H9 (cell line): ENCODE measurements around the gene RAB6B. TPM values are rescaled to one million over a fixed set of nuclear protein-coding genes. Genes with fewer than 3 reads are reported as not detected.

ENCODE experiments used
- DNase-seq: peaks from one replicate; pipeline ENCODE4 v3.0.0-alpha.2; 2017
- H2AFZ ChIP-seq: one replicate; pipeline ENCODE4 v1.6.1; 2013; ENCODE audit warnings: mild to moderate bottlenecking, low read length, control low read depth, moderate library complexity
- H2AK5ac ChIP-seq: 2 replicates; pipeline ENCODE4 v1.6.1; 2013; ENCODE audit warnings: low read length, control low read depth, mixed read lengths; ENCODE audit not compliant: insufficient read length
- H2BK120ac ChIP-seq: one replicate; pipeline ENCODE4 v1.6.1; 2013; ENCODE audit warnings: low read depth, mild to moderate bottlenecking, low read length, control low read depth, inconsistent platforms; ENCODE audit not compliant: poor library complexity, severe bottlenecking
- H2BK12ac ChIP-seq: 2 replicates; pipeline ENCODE4 v1.6.1; 2013; ENCODE audit warnings: low read length, control low read depth, mixed read lengths, low read depth; ENCODE audit not compliant: insufficient read length
- H2BK15ac ChIP-seq: 2 replicates; pipeline ENCODE4 v1.6.1; 2013; ENCODE audit warnings: low read depth, low read length, control low read depth
- H2BK20ac ChIP-seq: one replicate; pipeline ENCODE4 v1.6.1; 2013; ENCODE audit warnings: low read depth, mild to moderate bottlenecking, low read length, control low read depth, inconsistent platforms; ENCODE audit not compliant: poor library complexity, severe bottlenecking
- H2BK5ac ChIP-seq: 2 replicates; pipeline ENCODE4 v1.6.1; 2013; ENCODE audit warnings: low read length, control low read depth, mixed read lengths; ENCODE audit not compliant: insufficient read length
- H3K14ac ChIP-seq: 2 replicates; pipeline ENCODE4 v1.6.1; 2013; ENCODE audit warnings: low read length, control low read depth; ENCODE audit not compliant: insufficient read depth
- H3K18ac ChIP-seq: 2 replicates; pipeline ENCODE4 v1.6.1; 2013; ENCODE audit warnings: low read depth, mild to moderate bottlenecking, mixed read lengths, low read length, control low read depth; ENCODE audit not compliant: insufficient read length
- H3K23ac ChIP-seq: 2 replicates; pipeline ENCODE4 v1.6.1; 2013; ENCODE audit warnings: low read length, control low read depth, mixed read lengths, low read depth; ENCODE audit not compliant: insufficient read length
- H3K23me2 ChIP-seq: 2 replicates; pipeline ENCODE4 v1.6.1; 2013; ENCODE audit warnings: low read depth, mild to moderate bottlenecking, mixed read lengths, low read length, control low read depth; ENCODE audit not compliant: insufficient read length, poor library complexity, severe bottlenecking
- H3K27ac ChIP-seq: 2 replicates; pipeline ENCODE4 v1.5.1; 2013; ENCODE audit warnings: low read length, control low read depth, mixed read lengths, low read depth; ENCODE audit not compliant: insufficient read length
- H3K27me3 ChIP-seq: 2 replicates; pipeline ENCODE4 v1.6.1; 2013; ENCODE audit warnings: low read length, control low read depth, inconsistent platforms; ENCODE audit not compliant: insufficient read depth
- H3K4ac ChIP-seq: 2 replicates; pipeline ENCODE4 v1.6.1; 2013; ENCODE audit warnings: low read depth, mild to moderate bottlenecking, control low read depth, inconsistent platforms, low read length, moderate library complexity
- H3K4me1 ChIP-seq: 2 replicates; pipeline ENCODE4 v1.6.1; 2013; ENCODE audit warnings: low read length, control low read depth, inconsistent platforms; ENCODE audit not compliant: insufficient read depth
- H3K4me2 ChIP-seq: 2 replicates; pipeline ENCODE4 v1.6.1; 2013; ENCODE audit warnings: low read length, control low read depth, mixed read lengths; ENCODE audit not compliant: insufficient read length, insufficient read depth
- H3K56ac ChIP-seq: 2 replicates; pipeline ENCODE4 v1.6.1; 2013; ENCODE audit warnings: low read depth, mild to moderate bottlenecking, mixed read lengths, low read length, control low read depth; ENCODE audit not compliant: insufficient read length
- H3K79me1 ChIP-seq: 2 replicates; pipeline ENCODE4 v1.6.1; 2013; ENCODE audit warnings: low read depth, mild to moderate bottlenecking, moderate library complexity, low read length, control low read depth, inconsistent platforms; ENCODE audit not compliant: insufficient read depth, poor library complexity, severe bottlenecking
- H3K79me2 ChIP-seq: 2 replicates; pipeline ENCODE4 v1.6.1; 2013; ENCODE audit warnings: low read length, control low read depth, inconsistent platforms; ENCODE audit not compliant: insufficient read depth
- H3K9ac ChIP-seq: 2 replicates; pipeline ENCODE4 v1.6.1; 2013; ENCODE audit warnings: low read length, control low read depth, mixed read lengths; ENCODE audit not compliant: insufficient read length; ENCODE audit errors: extremely low read depth
- H3K9me3 ChIP-seq: one replicate; pipeline ENCODE4 v1.6.1; 2013; ENCODE audit warnings: low read depth, low read length, inconsistent platforms; ENCODE audit not compliant: control insufficient read depth
- H3T11ph ChIP-seq: one replicate; pipeline ENCODE4 v1.6.1; 2013; ENCODE audit warnings: mild to moderate bottlenecking, low read length, control low read depth, inconsistent platforms
- H4K20me1 ChIP-seq: one replicate; pipeline ENCODE4 v1.6.1; 2013; ENCODE audit not compliant: control insufficient read depth, insufficient read length, insufficient read depth
- H4K5ac ChIP-seq: 2 replicates; pipeline ENCODE4 v1.6.1; 2013; ENCODE audit warnings: low read depth, mild to moderate bottlenecking, mixed read lengths, low read length, control low read depth; ENCODE audit not compliant: insufficient read length
- H4K8ac ChIP-seq: replicated peaks from 2 replicates; pipeline ENCODE4 v1.6.1; 2013; ENCODE audit warnings: low read length, control low read depth, mixed read lengths, low read depth; ENCODE audit not compliant: insufficient read length
- H4K91ac ChIP-seq: 2 replicates; pipeline ENCODE4 v1.6.1; 2013; ENCODE audit warnings: low read depth, mild to moderate bottlenecking, moderate library complexity, mixed read lengths, low read length, control low read depth; ENCODE audit not compliant: insufficient read length
- H3K27ac Mint-ChIP-seq, 3 experiments: 2 replicates in 2 of 3; 3 replicates in 1 of 3; pipeline ENCODE4 v1.8.0; 2020 to 2021; ENCODE audit warnings: mixed read lengths in 3 of 3, mild to moderate bottlenecking in 1 of 3, moderate library complexity in 1 of 3
- H3K27me3 Mint-ChIP-seq: 2 replicates; pipeline ENCODE4 v1.8.0; 2021; ENCODE audit warnings: low read depth, mild to moderate bottlenecking, moderate library complexity, mixed read lengths
- H3K36me3 Mint-ChIP-seq, 3 experiments: 2 replicates in 2 of 3; 3 replicates in 1 of 3; pipeline ENCODE4 v1.8.0; 2020 to 2021; ENCODE audit warnings: low read depth in 3 of 3, mixed read lengths in 3 of 3; ENCODE audit not compliant: insufficient read depth in 1 of 3
- H3K4me1 Mint-ChIP-seq, 2 experiments: 2 replicates each; pipeline ENCODE4 v1.8.0; 2020; ENCODE audit warnings: mixed read lengths in 2 of 2
- H3K4me3 Mint-ChIP-seq, 2 experiments: 2 replicates in 1 of 2; 3 replicates in 1 of 2; pipeline ENCODE4 v1.8.0; 2020 to 2021; ENCODE audit warnings: mild to moderate bottlenecking in 2 of 2, mixed read lengths in 2 of 2, moderate library complexity in 1 of 2
- H3K9me3 Mint-ChIP-seq, 2 experiments: 2 replicates in 1 of 2; 3 replicates in 1 of 2; pipeline ENCODE4 v1.8.0; 2020; ENCODE audit warnings: mild to moderate bottlenecking in 2 of 2, mixed read lengths in 2 of 2, moderate library complexity in 1 of 2
- CTCF ChIP-seq: fragments of 200-600 bp; sonication (generic); conservative IDR thresholded peaks from 3 replicates; pipeline ENCODE4 v1.8.0; 2021; ENCODE audit warnings: antibody characterized with exemption, mild to moderate bottlenecking
- WGBS: extraction: QIAGEN DNeasy Blood & Tissue Kit; methylation state at CpG from one replicate; pipeline ENCODE4 v1.1.7; 2013; ENCODE audit warnings: missing lambda C conversion rate, low lambda C conversion rate, mixed read lengths; ENCODE audit not compliant: insufficient read length; ENCODE audit errors: extremely low coverage; 5-methylcytosine and 5-hydroxymethylcytosine counted together
- total RNA-seq: library from RNA; stranded (reverse); gene quantifications from 2 replicates; pipeline ENCODE4 v1.2.1, GENCODE V29; 2021

Gene RAB6B
- total RNA-seq, 1 experiment from 2014 or later: 12.3 TPM

GRCh38 chr3:133935843-133936769, 40.4 kb upstream of the RAB6B start:
- no peak overlapping the region for H3K4me3 Mint-ChIP-seq
- no peak overlapping the region for H4K8ac ChIP-seq
- no peak overlapping the region for H3K4ac ChIP-seq
- no peak overlapping the region for H3T11ph ChIP-seq
- no peak overlapping the region for H2BK5ac ChIP-seq
- H3K9ac ChIP-seq: no peak overlapping the region
- H4K91ac ChIP-seq: no peak overlapping the region
- no peak overlapping the region for H3K4me2 ChIP-seq
- no peak overlapping the region for H3K27ac ChIP-seq
- H2BK15ac ChIP-seq: no peak overlapping the region
- no peak overlapping the region for H2BK12ac ChIP-seq
- H3K79me1 ChIP-seq: no peaks in the 10 kb centered on the region
- H3K27me3 ChIP-seq: no peaks in the 10 kb centered on the region
- H2BK20ac ChIP-seq: no peak overlapping the region
- H2AK5ac ChIP-seq: no peak overlapping the region
- 0 out of 5 replicates have a peak, but pooled peaks cover 0 to 2% of the 10 kb centered on the region in 2 experiments for H3K9me3 Mint-ChIP-seq
- H3K79me2 ChIP-seq: no peaks in the 10 kb centered on the region
- no peaks in the 10 kb centered on the region; a peak in 1 of 7 replicates for H3K36me3 Mint-ChIP-seq
- no peak overlapping the region for H3K18ac ChIP-seq
- no peak overlapping the region for H2BK120ac ChIP-seq
- no peak for TF ChIP-seq CTCF
- no peaks in the 10 kb centered on the region for H3K27me3 Mint-ChIP-seq
- H3K14ac ChIP-seq: no peak overlapping the region
- no peak overlapping the region for H2AFZ ChIP-seq
- no peaks in the 10 kb centered on the region for H4K20me1 ChIP-seq
- no CpG with 5 or more reads among the region's 13 CpGs for WGBS
- 0 out of 7 replicates have a peak overlapping the region, but pooled peaks of 1 of the 3 experiments have one; percentile 15 for H3K27ac Mint-ChIP-seq
- H3K4me1 ChIP-seq: no peaks in the 10 kb centered on the region
- H3K23me2 ChIP-seq: no peaks in the 10 kb centered on the region
- peak; percentile 13 for DNase-seq
- no peaks in the 10 kb centered on the region for H3K9me3 ChIP-seq
- peaks cover 0 to 10% of the 10 kb centered on the region in 2 experiments; a peak in 3 of 4 replicates for H3K4me1 Mint-ChIP-seq
- H4K5ac ChIP-seq: no peak overlapping the region
- H3K23ac ChIP-seq: no peak overlapping the region
- H3K56ac ChIP-seq: no peak overlapping the region
